Neural progenitor cell (in vitro differentiated cells): ENCODE measurements around the gene IVNS1ABP.

Experiments
- EZH2 ChIP-seq: fragments of 200-600 bp; sonication (generic); IDR thresholded peaks from 2 replicates; pipeline ENCODE4 v1.6.1; 2017; ENCODE audit warnings: antibody characterized with exemption, mild to moderate bottlenecking, moderate library complexity
- EZH2phosphoT487 ChIP-seq: fragments of 200-600 bp; sonication (generic); IDR thresholded peaks from 2 replicates; pipeline ENCODE4 v1.6.1; 2017; ENCODE audit warnings: antibody characterized with exemption

GRCh38 chr1:185305419-185305818 lies 11.6 kb downstream of the IVNS1ABP start:
- TF ChIP-seq EZH2 (no peak), EZH2phosphoT487 (no peak)
